Keratinocyte (primary cell): ENCODE results near the gene FNBP1. TPM values are rescaled to one million over a fixed set of nuclear protein-coding genes. Genes with fewer than 3 reads are reported as not detected.

Source experiments
- DNase-seq: peaks from one replicate; pipeline ENCODE4 v3.0.0-alpha.2; 2011; ENCODE audit warnings: low read depth, missing footprints, low spot score
- FAIRE-seq: peaks from 2 replicates; lab custom pipeline; 2011; peaks lifted over from hg19 to GRCh38; lab: Jason Lieb, UNC
- H2AFZ ChIP-seq: 2 replicates; pipeline ENCODE4 v1.6.0; 2012; ENCODE audit warnings: low read length, control low read depth, inconsistent platforms; ENCODE audit not compliant: control insufficient read depth
- H3K27ac ChIP-seq: 2 replicates; pipeline ENCODE4 v1.5.1; 2011; ENCODE audit warnings: low read length; ENCODE audit not compliant: control insufficient read depth, insufficient read depth
- H3K27me3 ChIP-seq: 3 replicates; pipeline ENCODE4 v1.6.0; 2011; ENCODE audit warnings: low read length; ENCODE audit not compliant: control insufficient read depth, insufficient read depth; ENCODE audit errors: extremely low read depth
- H3K36me3 ChIP-seq, 2 experiments: 2 replicates in 1 of 2; 3 replicates in 1 of 2; pipeline ENCODE4 v1.5.1; 2011; ENCODE audit warnings: low read length in 2 of 2, mild to moderate bottlenecking in 1 of 2; ENCODE audit not compliant: control insufficient read depth in 2 of 2, insufficient read depth in 2 of 2; ENCODE audit errors: extremely low read depth in 1 of 2
- H3K4me1 ChIP-seq: 3 replicates; pipeline ENCODE4 v1.5.1; 2011; ENCODE audit warnings: low read length; ENCODE audit not compliant: control insufficient read depth, insufficient read depth; ENCODE audit errors: extremely low read depth
- H3K4me2 ChIP-seq: 3 replicates; pipeline ENCODE4 v1.6.0; 2011; ENCODE audit warnings: low read depth, low read length; ENCODE audit not compliant: control insufficient read depth, insufficient read depth; ENCODE audit errors: extremely low read depth
- H3K4me3 ChIP-seq, 3 experiments: fragments of 200-600 bp in 1 of 3; sonication (generic) in 1 of 3; 2 replicates in 2 of 3; 3 replicates in 1 of 3; pipeline ENCODE4 v1.5.1; 2011 to 2016; ENCODE audit warnings: low read length in 3 of 3, mild to moderate bottlenecking in 3 of 3, control low read depth in 2 of 3, inconsistent platforms in 1 of 3, low read depth in 1 of 3, mixed read lengths in 1 of 3, mixed run types in 1 of 3, moderate library complexity in 1 of 3; ENCODE audit not compliant: control insufficient read depth in 2 of 3, insufficient read depth in 2 of 3; ENCODE audit errors: extremely low read depth in 1 of 3
- H3K79me2 ChIP-seq: 2 replicates; pipeline ENCODE4 v1.6.0; 2012; ENCODE audit warnings: low read length; ENCODE audit not compliant: control insufficient read depth, insufficient read depth
- H3K9ac ChIP-seq: 3 replicates; pipeline ENCODE4 v1.6.0; 2011; ENCODE audit warnings: low read length; ENCODE audit not compliant: control insufficient read depth, insufficient read depth; ENCODE audit errors: extremely low read depth
- H3K9me1 ChIP-seq: 3 replicates; pipeline ENCODE4 v1.6.0; 2011; ENCODE audit warnings: low read length; ENCODE audit not compliant: control insufficient read depth, insufficient read depth; ENCODE audit errors: extremely low read depth
- H3K9me3 ChIP-seq: 2 replicates; pipeline ENCODE4 v1.5.1; 2012; ENCODE audit warnings: low read depth, low read length; ENCODE audit not compliant: control insufficient read depth
- H4K20me1 ChIP-seq: 3 replicates; pipeline ENCODE4 v1.6.0; 2011; ENCODE audit warnings: low read length; ENCODE audit not compliant: control insufficient read depth, insufficient read depth; ENCODE audit errors: extremely low read depth
- EZH2 ChIP-seq: IDR thresholded peaks from one replicate; pipeline ENCODE4 v1.6.1; 2012; ENCODE audit warnings: inconsistent platforms, mild to moderate bottlenecking, low read length, moderate library complexity
- dilution Hi-C: fragments of 300-500 bp; cut with MboI; formaldehyde crosslinking; loops from one replicate; pipeline ENCODE4 v1.7.0; 2020; ENCODE audit warnings: low sequenced_read_pairs; ENCODE audit not compliant: extremely low pct_ligation_motif_present
- polyA plus RNA-seq, 5 experiments: library from polyadenylated mRNA; depleted of rRNA in 3 of 5; stranded (reverse) in 3 of 5; stranded (forward) in 1 of 5; unstranded in 1 of 5; fragments of >200 nt; gene quantifications; 1 replicate in 1 of 5; 2 replicates in 3 of 5; 3 replicates in 1 of 5; pipeline versions ENCODE4 v1.2.1 to v1.2.3, GENCODE V29; 2011 to 2012; ENCODE audit warnings: missing spikeins in 2 of 5, low read depth in 1 of 5, low replicate concordance in 1 of 5
- TF ChIP-seq, protein P1 (sequence below), 3 experiments: IDR thresholded peaks in 1 of 3; conservative IDR thresholded peaks in 1 of 3; optimal IDR thresholded peaks in 1 of 3; 2 replicates in 2 of 3; 3 replicates in 1 of 3; pipeline versions ENCODE3 to v1.5.1; 2011; ENCODE audit warnings: low read length in 3 of 3, mild to moderate bottlenecking in 3 of 3, moderate library complexity in 2 of 3, control low read depth in 1 of 3, inconsistent platforms in 1 of 3; ENCODE audit not compliant: insufficient read depth in 2 of 3; ENCODE audit errors: extremely low read depth in 1 of 3

The FNBP1 gene
- polyA plus RNA-seq, 1 donor (not counting 4 experiments of a cell fraction or from before 2014, with no cell fraction given) = 9.6 TPM

- H3K79me2 ChIP-seq = no peaks in the 10 kb centered on the region
- TF ChIP-seq EZH2 = no peak
- TF ChIP-seq, protein P1, sequence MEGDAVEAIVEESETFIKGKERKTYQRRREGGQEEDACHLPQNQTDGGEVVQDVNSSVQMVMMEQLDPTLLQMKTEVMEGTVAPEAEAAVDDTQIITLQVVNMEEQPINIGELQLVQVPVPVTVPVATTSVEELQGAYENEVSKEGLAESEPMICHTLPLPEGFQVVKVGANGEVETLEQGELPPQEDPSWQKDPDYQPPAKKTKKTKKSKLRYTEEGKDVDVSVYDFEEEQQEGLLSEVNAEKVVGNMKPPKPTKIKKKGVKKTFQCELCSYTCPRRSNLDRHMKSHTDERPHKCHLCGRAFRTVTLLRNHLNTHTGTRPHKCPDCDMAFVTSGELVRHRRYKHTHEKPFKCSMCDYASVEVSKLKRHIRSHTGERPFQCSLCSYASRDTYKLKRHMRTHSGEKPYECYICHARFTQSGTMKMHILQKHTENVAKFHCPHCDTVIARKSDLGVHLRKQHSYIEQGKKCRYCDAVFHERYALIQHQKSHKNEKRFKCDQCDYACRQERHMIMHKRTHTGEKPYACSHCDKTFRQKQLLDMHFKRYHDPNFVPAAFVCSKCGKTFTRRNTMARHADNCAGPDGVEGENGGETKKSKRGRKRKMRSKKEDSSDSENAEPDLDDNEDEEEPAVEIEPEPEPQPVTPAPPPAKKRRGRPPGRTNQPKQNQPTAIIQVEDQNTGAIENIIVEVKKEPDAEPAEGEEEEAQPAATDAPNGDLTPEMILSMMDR (optimal IDR thresholded peaks at IDR 0.05 in 1 of 3, IDR thresholded peaks at IDR 0.05 in 1 of 3, conservative IDR thresholded peaks at IDR 0.05 in 1 of 3; ENCODE audit: extremely low read depth in 1 of 3, insufficient read depth in 2 of 3, low read length in 3 of 3) = no peak
- dilution Hi-C loops = no loop called here
- H4K20me1 ChIP-seq = no peaks in the 10 kb centered on the region
- no peak overlapping the region for H3K4me2 ChIP-seq
- FAIRE-seq = no peak
- H3K4me1 ChIP-seq = no peaks in the 10 kb centered on the region
- peaks cover 4% of the 10 kb centered on the region for H3K9me1 ChIP-seq
- H3K36me3 ChIP-seq = no peaks in the 10 kb centered on the region
- H3K27ac ChIP-seq = no peak overlapping the region
- no peak overlapping the region for H3K4me3 ChIP-seq
- H3K9me3 ChIP-seq = no peaks in the 10 kb centered on the region
- no peaks in the 10 kb centered on the region for H3K27me3 ChIP-seq
- no peak overlapping the region for H3K9ac ChIP-seq
- no peak overlapping the region for H2AFZ ChIP-seq
- no peak for DNase-seq
These were observed 40.7 kb downstream of the FNBP1 start for GRCh38 chr9:130002320-130002719.

DNA sequence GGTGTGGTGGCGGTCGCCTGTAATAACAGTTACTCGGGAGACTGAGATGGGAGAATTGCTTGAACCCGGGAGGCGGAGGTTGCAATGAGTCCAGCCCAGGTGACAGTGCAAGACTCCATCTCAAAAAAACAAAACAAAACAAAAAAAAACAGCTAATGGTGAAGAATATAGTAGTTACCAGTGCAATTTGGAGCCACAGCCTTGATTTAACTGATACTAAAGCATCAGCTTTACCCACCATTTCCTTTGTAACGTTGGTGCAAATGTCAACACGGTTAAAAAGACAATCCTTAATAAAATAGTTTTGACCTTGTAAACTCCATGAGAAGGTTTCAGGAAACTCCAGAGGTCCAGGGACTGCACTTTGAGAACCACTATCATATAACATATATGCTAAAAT is 41.8 kb downstream of the FNBP1 start:
- Histone ChIP-seq H3K36me3 (no peaks in the 10 kb centered on the region), H2AFZ (no peak overlapping the region), H3K27me3 (no peaks in the 10 kb centered on the region), H3K9me3 (no peaks in the 10 kb centered on the region), H3K27ac (no peak overlapping the region), H3K4me3 (no peak overlapping the region), H3K4me1 (no peaks in the 10 kb centered on the region), H4K20me1 (no peaks in the 10 kb centered on the region), H3K9me1 (peaks cover 4% of the 10 kb centered on the region), H3K9ac (no peak overlapping the region), H3K79me2 (no peaks in the 10 kb centered on the region), H3K4me2 (no peak overlapping the region)
- DNase-seq (no peak), FAIRE-seq (no peak)
- dilution Hi-C loops = no loop called here
- TF ChIP-seq, protein P1 (optimal IDR thresholded peaks at IDR 0.05 in 1 of 3, IDR thresholded peaks at IDR 0.05 in 1 of 3, conservative IDR thresholded peaks at IDR 0.05 in 1 of 3; ENCODE audit: extremely low read depth in 1 of 3, insufficient read depth in 2 of 3, low read length in 3 of 3) = no peak
- no peak for TF ChIP-seq EZH2
